ENCODE results near the gene TSHZ2. TPM values are rescaled to one million over a fixed set of nuclear protein-coding genes. Genes with fewer than 3 reads are reported as not detected.

Gene TSHZ2
- total RNA-seq, 1 experiment from 2014 or later: 0.07 TPM

- Histone ChIP-seq H4K20me1 (ENCODE audit: insufficient read depth) (no peaks in the 10 kb centered on the region), H3K9me3 (ENCODE audit: control insufficient read depth in 1 of 2, insufficient read depth in 1 of 2, low read depth in 1 of 2, low read length in 2 of 2) (no peaks in the 10 kb centered on the region), H3K9ac (ENCODE audit: low read length) (no peak overlapping the region), H3K4me1 (ENCODE audit: control insufficient read depth in 1 of 2, insufficient read depth in 2 of 2, low read length in 2 of 2) (peaks cover 3 to 8% of the 10 kb centered on the region in 2 experiments; a peak in 3 of 4 replicates), H3K4me3 (replicated peaks in 1 of 2; ENCODE audit: low read depth in 1 of 2, low read length in 2 of 2) (no peak overlapping the region), H2AFZ (ENCODE audit: low read depth, low read length, poor library complexity, severe bottlenecking) (peak overlapping the region; percentile 86), H3K4me2 (ENCODE audit: low read length) (no peak overlapping the region), H3K27ac (ENCODE audit: low read depth, low read length) (no peak overlapping the region), H3K27me3 (ENCODE audit: insufficient read depth, low read length) (0 out of 2 replicates have a peak, but pooled peaks cover 5% of the 10 kb centered on the region), H3K79me2 (ENCODE audit: insufficient read depth, low read length) (no peaks in the 10 kb centered on the region), H3K36me3 (ENCODE audit: control insufficient read depth in 1 of 2, insufficient read depth in 2 of 2, low read length in 2 of 2) (no peaks in the 10 kb centered on the region), H3K9me2 (ENCODE audit: insufficient read depth) (no peaks in the 10 kb centered on the region)
- ATAC-seq (peak; percentile 76), DNase-seq (ENCODE audit: low read depth, low spot score) (peak; percentile 72)
- POLR2A ChIA-PET: no interaction called here
- peak; percentile 74 for TF ChIP-seq ELF1 (IDR thresholded peaks at IDR 0.05; ENCODE audit: borderline replicate concordance, low read depth)
- TF ChIP-seq POLR2AphosphoS5 (IDR thresholded peaks at IDR 0.05; ENCODE audit: low read depth, low read length): no peak
- no peak for TF ChIP-seq MAX (IDR thresholded peaks at IDR 0.05)
- TF ChIP-seq EGR1 (IDR thresholded peaks at IDR 0.05; ENCODE audit: low read depth): no peak
- no peak for TF ChIP-seq ZBTB33 (IDR thresholded peaks at IDR 0.05; ENCODE audit: extremely low read depth, insufficient replicate concordance, low read length)
- TF ChIP-seq EZH2phosphoT487 (IDR thresholded peaks at IDR 0.05; ENCODE audit: borderline replicate concordance): no peak
- TF ChIP-seq RAD21 (IDR thresholded peaks at IDR 0.05; ENCODE audit: low read depth): peak; percentile 45; the same call in 1 of the 2 replicates
- TF ChIP-seq CTCF (IDR thresholded peaks at IDR 0.05 in 2 of 3, conservative IDR thresholded peaks at IDR 0.05 in 1 of 3; ENCODE audit: borderline replicate concordance in 1 of 3, insufficient read depth in 1 of 3, low read depth in 2 of 3, low read length in 2 of 3): peak; percentile 37 to 80 (median 77); a peak in 5 of 6 replicates
- no peak for TF ChIP-seq EZH2 (IDR thresholded peaks at IDR 0.05)
- no peak for TF ChIP-seq SIN3A (IDR thresholded peaks at IDR 0.05; ENCODE audit: low read depth)
- TF ChIP-seq ZFX (IDR thresholded peaks at IDR 0.05): no peak
- TF ChIP-seq SRF (IDR thresholded peaks at IDR 0.05; ENCODE audit: low read depth): no peak
- TF ChIP-seq CEBPB (IDR thresholded peaks at IDR 0.05; ENCODE audit: low read depth): no peak
- no peak for TF ChIP-seq REST (IDR thresholded peaks at IDR 0.05; ENCODE audit: low read depth)
- no peak for TF ChIP-seq JUND (IDR thresholded peaks at IDR 0.05)
- CTCF ChIA-PET: interaction anchor here (0.6 kb wide), 1 partner anchor 336 kb away, joined by 3 read pairs; no protein-coding TSS in a partner anchor
- intact Hi-C loops (cut with micrococcal nuclease): loop anchor here (5.0 kb wide), 2 partner anchors 60 to 390 kb away; no protein-coding TSS in a partner anchor
- BruUV-seq (replicated peaks): no TSS peak
- RAD21 ChIA-PET (ENCODE audit: low non-redundant PET in 1 of 2, low total read pairs in 2 of 2, uncharacterized antibody in 2 of 2, unreplicated experiment in 2 of 2): no interaction called here
Observed at GRCh38 chr20:53157443-53158408, 185.6 kb downstream of the TSHZ2 start.

Data from HCT116 (cell line).